ENCODE results near the gene GASK1A.

The GASK1A gene

DNA sequence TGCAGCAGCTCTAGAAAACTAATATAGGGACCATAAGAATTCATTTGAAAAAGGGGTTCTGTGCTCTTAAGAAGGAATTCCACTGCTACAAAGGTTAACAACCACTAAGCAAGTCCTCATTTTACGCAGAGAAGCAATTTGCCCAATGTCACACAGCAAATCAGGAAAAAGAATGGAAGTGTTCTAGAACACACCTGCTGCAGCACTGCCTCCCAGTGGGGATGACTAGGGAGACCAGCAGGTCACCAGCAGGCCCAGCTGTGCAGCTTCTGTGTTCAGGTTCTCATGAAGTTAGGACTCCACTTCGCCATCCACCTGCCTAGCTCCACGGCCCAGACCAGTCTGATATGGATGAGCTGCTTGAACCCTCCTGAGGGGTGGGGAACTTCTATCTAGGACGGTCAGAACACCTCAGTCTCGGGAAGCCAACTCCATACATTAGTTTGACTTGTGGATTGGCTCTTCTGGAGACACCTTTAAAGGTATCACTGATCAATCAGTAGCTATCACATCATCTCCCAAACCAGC lies 108.2 kb downstream of the GASK1A start:
- TF ChIP-seq, protein P1, sequence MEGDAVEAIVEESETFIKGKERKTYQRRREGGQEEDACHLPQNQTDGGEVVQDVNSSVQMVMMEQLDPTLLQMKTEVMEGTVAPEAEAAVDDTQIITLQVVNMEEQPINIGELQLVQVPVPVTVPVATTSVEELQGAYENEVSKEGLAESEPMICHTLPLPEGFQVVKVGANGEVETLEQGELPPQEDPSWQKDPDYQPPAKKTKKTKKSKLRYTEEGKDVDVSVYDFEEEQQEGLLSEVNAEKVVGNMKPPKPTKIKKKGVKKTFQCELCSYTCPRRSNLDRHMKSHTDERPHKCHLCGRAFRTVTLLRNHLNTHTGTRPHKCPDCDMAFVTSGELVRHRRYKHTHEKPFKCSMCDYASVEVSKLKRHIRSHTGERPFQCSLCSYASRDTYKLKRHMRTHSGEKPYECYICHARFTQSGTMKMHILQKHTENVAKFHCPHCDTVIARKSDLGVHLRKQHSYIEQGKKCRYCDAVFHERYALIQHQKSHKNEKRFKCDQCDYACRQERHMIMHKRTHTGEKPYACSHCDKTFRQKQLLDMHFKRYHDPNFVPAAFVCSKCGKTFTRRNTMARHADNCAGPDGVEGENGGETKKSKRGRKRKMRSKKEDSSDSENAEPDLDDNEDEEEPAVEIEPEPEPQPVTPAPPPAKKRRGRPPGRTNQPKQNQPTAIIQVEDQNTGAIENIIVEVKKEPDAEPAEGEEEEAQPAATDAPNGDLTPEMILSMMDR (IDR thresholded peaks at IDR 0.05; ENCODE audit: low read depth, low read length): no peak
- DNase-seq (ENCODE audit: low read depth in 2 of 2): peak in 1 of 2 donors; percentile 13
- no peak overlapping the region for H3K4me3 ChIP-seq (replicated peaks in 1 of 2; ENCODE audit: low read depth in 2 of 2, low read length in 2 of 2)

DNA sequence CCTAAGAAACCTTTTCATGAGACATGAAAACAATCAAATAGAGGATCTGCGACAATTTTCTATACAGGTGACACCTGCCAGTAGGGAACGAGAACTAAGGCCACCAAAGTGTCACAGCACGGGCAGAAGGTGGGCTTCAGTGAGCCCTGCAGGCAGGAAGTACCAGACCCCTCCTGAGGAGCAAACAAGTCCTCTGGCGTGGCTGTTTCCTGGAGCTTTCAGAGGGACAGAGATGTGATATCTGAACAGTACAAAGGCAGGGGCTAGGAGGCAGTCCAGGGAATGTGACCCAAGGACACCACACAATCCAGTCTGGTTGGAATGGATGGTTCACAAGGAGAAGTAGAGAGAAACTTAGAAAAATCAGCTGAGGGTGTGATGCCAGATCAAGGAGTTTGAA lies 110.0 kb downstream of the GASK1A start:
- TF ChIP-seq, protein P1 (IDR thresholded peaks at IDR 0.05; ENCODE audit: low read depth, low read length): no peak
- H3K4me3 ChIP-seq (replicated peaks in 1 of 2; ENCODE audit: low read depth in 2 of 2, low read length in 2 of 2): no peak overlapping the region
- DNase-seq (ENCODE audit: low read depth in 2 of 2): no peak

DNA sequence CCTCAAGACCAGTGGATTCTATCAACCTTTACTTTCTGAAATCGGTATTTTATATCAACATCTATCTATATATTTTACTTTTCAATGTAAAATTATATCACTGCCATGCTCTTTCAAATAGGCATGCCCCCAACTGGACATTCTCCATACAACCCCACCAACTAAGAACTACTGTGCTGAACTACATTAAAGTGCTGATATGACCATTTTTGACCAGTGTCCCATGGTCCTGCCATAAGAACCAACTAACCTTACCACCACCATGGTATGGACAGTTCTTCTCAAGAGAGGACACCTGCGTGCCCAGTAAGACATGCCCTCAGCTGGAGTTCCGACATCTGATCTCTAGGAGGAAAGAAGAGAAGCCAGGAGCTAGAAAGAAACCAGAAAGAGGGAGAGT lies 111.1 kb downstream of the GASK1A start:
- no peak for DNase-seq (ENCODE audit: low read depth in 2 of 2)
- no peak overlapping the region for H3K4me3 ChIP-seq (replicated peaks in 1 of 2; ENCODE audit: low read depth in 2 of 2, low read length in 2 of 2)
- TF ChIP-seq, protein P1 (IDR thresholded peaks at IDR 0.05; ENCODE audit: low read depth, low read length): no peak

DNA sequence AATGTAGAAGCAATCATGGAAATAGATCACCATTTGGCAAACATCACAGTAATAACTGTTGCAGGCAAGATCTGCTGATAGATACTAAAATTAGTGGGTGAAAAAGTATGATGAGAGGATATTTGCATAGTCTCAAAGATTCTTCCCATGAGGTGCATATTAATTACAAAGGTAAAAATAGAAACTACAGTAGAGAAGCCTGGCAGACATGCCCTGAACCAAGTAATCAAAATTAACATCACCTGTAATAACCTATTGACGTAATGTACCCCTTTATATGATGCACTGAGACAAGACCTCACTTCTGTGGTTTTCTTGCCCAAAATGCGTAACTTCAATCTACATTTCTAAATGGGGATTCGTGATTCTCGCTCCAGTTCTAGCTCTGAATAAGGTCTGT lies 112.4 kb downstream of the GASK1A start:
- no peak overlapping the region for H3K4me3 ChIP-seq (replicated peaks in 1 of 2; ENCODE audit: low read depth in 2 of 2, low read length in 2 of 2)
- TF ChIP-seq, protein P1 (IDR thresholded peaks at IDR 0.05; ENCODE audit: low read depth, low read length): no peak
- DNase-seq (ENCODE audit: low read depth in 2 of 2): no peak

DNA sequence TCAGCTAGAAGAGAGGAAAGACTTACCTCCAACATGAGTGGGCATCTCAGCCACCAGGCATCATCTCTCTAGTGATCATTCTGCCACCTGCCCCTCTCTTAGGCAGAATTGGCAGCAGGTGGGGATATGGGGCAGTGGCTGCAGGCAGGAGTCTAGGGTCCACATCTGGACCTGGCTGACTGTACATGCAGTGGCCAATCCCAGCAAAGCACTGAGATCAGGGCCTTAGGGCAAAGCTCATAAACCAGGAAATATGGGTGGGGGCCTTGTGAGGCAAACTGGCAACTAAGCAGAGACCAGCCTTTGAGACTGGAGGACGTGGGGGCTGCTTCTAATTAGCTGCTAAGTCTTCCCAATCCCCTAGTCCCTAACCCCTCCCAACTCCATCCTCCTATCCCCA lies 113.9 kb downstream of the GASK1A start:
- DNase-seq (ENCODE audit: low read depth in 2 of 2): no peak
- H3K4me3 ChIP-seq (replicated peaks in 1 of 2; ENCODE audit: low read depth in 2 of 2, low read length in 2 of 2): no peak overlapping the region
- TF ChIP-seq, protein P1 (IDR thresholded peaks at IDR 0.05; ENCODE audit: low read depth, low read length): no peak

DNA sequence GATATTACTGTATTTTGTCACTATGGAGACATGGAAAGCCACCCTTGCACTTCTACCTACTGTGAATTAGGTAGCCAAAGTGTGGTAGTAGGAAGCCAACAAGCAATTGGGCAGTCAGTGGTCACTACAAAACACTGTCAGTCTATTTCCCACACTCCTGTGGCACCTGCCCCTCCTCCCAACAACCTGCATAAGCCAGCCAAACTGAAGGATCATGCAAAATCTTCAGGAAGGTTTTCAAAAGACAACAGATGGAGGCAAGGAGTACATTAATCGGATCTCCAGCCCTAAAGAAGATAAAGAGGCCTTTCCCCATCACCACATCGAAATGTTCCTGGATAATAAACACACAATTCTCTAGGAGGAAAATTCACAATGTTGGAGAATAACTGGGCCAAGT lies 114.9 kb downstream of the GASK1A start:
- TF ChIP-seq, protein P1 (IDR thresholded peaks at IDR 0.05; ENCODE audit: low read depth, low read length): no peak
- no peak overlapping the region for H3K4me3 ChIP-seq (replicated peaks in 1 of 2; ENCODE audit: low read depth in 2 of 2, low read length in 2 of 2)
- DNase-seq (ENCODE audit: low read depth in 2 of 2): no peak

DNA sequence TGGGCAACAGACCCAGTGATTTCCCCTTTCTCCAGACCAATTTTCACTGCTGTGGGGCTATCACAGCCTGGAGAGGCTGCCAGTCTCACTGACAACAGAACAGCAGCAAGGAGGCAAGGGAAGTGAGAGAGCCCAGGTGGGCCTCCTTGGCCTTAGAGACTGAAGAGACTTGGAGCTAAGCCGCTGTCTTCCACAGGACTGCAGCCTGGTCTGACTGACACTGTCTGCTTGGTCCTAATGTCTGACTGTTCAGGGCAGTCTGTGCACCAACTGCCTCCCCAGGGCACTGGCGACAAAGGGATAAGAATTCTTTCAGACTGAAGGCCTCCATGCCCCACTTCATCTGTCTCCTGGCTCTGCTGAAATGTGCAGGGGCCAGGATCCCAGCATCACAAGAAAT lies 115.3 kb downstream of the GASK1A start:
- H3K4me3 ChIP-seq (replicated peaks in 1 of 2; ENCODE audit: low read depth in 2 of 2, low read length in 2 of 2): no peak overlapping the region
- DNase-seq (ENCODE audit: low read depth in 2 of 2): no peak
- TF ChIP-seq, protein P1 (IDR thresholded peaks at IDR 0.05; ENCODE audit: low read depth, low read length): no peak
